HL-60 (cell line): Measurements from ENCODE around the gene ACACB.

Experiments
- CTCF ChIP-seq: IDR thresholded peaks from one replicate; pipeline ENCODE4 v1.5.1; 2011; ENCODE audit warnings: low read length, control low read depth, inconsistent platforms; ENCODE audit not compliant: insufficient read depth
- REST ChIP-seq: IDR thresholded peaks from 2 replicates; pipeline ENCODE4 v1.6.1; 2012; ENCODE audit warnings: low read depth; ENCODE audit not compliant: insufficient replicate concordance

GRCh38 chr12:109286652-109287051 lies 170.3 kb downstream of the ACACB start:
- TF ChIP-seq CTCF (no peak), REST (no peak)
